LNCaP clone FGC (cell line): Measurements from ENCODE around the gene OSCP1.
A peak's percentile ranks its signal among the peaks of the same experiment; 100 is the strongest.

ENCODE experiments used
- DNase-seq: peaks from one replicate; pipeline ENCODE4 v3.0.0-alpha.2; 2011; ENCODE audit warnings: low read depth
- H3K4me3 ChIP-seq: 2 replicates; pipeline ENCODE4 v1.5.1; 2011; ENCODE audit warnings: mild to moderate bottlenecking, low read depth, low read length, control low read depth
- TF ChIP-seq, protein P1 (sequence below): IDR thresholded peaks from 2 replicates; pipeline ENCODE4 v1.5.1; 2012; ENCODE audit warnings: mild to moderate bottlenecking; ENCODE audit not compliant: control insufficient read depth, insufficient read depth; ENCODE audit errors: extremely low read depth

OSCP1 gene

GRCh38 chr1:36372617-36373016 is 77.6 kb downstream of the OSCP1 start:
- DNase-seq: no peak
- TF ChIP-seq, protein P1, sequence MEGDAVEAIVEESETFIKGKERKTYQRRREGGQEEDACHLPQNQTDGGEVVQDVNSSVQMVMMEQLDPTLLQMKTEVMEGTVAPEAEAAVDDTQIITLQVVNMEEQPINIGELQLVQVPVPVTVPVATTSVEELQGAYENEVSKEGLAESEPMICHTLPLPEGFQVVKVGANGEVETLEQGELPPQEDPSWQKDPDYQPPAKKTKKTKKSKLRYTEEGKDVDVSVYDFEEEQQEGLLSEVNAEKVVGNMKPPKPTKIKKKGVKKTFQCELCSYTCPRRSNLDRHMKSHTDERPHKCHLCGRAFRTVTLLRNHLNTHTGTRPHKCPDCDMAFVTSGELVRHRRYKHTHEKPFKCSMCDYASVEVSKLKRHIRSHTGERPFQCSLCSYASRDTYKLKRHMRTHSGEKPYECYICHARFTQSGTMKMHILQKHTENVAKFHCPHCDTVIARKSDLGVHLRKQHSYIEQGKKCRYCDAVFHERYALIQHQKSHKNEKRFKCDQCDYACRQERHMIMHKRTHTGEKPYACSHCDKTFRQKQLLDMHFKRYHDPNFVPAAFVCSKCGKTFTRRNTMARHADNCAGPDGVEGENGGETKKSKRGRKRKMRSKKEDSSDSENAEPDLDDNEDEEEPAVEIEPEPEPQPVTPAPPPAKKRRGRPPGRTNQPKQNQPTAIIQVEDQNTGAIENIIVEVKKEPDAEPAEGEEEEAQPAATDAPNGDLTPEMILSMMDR: no peak
- no peak overlapping the region for H3K4me3 ChIP-seq

GRCh38 chr1:36369061-36369861 is 81.0 kb downstream of the OSCP1 start:
- no peak overlapping the region for H3K4me3 ChIP-seq
- TF ChIP-seq, protein P1: peak; percentile 72
- DNase-seq: no peak
